Caki2 (cell line): ENCODE data around the gene SMARCD2. TPM values are rescaled to one million over a fixed set of nuclear protein-coding genes. Genes with fewer than 3 reads are reported as not detected.
"Not testable (repeated sequence)": the region's sequence is repeated elsewhere in the genome, so short reads cannot be mapped to it uniquely, and the experiment has no call there.

Experiments
- DNase-seq: peaks from one replicate; pipeline ENCODE4 v3.0.0-alpha.2; 2015; ENCODE audit warnings: low read depth
- in situ Hi-C: cut with HindIII; loops from 2 replicates; pipeline ENCODE4 v1.10.0; 2016; ENCODE audit warnings: low sequenced_read_pairs, low pct_unique_long_range_greater_than_20kb, mixed read lengths
- total RNA-seq: library from RNA; depleted of rRNA; stranded (reverse); fragments of >200 nt; shearing (Covaris generic); gene quantifications from 2 replicates; pipeline ENCODE4 v1.2.3, GENCODE V29; 2014; ENCODE audit warnings: low replicate concordance

Gene SMARCD2
- total RNA-seq, 1 experiment from 2014 or later = 125 TPM

DNA sequence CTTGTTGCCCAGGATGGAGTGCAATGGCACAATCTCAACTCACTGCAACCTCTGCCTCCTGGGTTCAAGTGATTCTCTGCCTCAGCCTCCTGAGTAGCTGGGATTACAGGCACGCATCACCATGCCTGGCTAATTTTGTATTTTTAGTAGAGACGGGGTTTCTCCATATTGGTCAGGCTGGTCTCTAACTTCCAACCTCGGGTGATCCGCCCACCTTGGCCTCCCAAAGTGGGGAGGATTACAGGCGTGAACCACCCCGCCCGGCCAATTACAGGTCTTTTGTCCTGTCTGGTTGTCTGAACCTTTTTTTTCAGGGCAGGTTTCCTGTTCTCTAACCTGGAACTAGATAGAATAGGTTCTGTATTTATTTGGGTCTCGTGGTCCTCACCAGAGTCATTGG is 13.9 kb upstream of the SMARCD2 start:
- DNase-seq, in situ Hi-C loops: not testable (repeated sequence)

- in situ Hi-C loops = no loop called here
- no peak for DNase-seq
These were observed 12.7 kb upstream of the SMARCD2 start for GRCh38 chr17:63855185-63855584.

GRCh38 chr17:63854709-63855108 is 12.2 kb upstream of the SMARCD2 start:
- in situ Hi-C loops = no loop called here
- no peak for DNase-seq

DNA sequence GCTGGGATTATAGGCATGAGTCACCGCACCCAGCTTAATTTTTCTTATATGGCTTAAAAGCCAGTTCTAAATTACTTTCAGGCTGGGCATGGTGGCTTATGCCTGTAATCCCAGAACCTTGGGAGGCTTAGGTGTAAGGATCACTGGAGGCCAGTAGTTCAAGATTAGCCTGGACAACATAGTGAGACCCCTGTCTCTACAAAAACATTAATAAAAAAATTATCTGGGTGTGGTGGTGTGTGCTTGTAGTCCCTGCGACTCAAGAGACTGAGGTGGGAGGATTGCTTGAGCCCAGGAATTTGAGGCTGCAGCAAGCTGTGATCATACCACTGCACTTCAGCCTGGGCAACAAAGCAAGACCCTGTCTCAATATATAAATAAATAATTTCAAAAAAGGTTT is 10.8 kb upstream of the SMARCD2 start:
- DNase-seq = no peak
- in situ Hi-C loops = no loop called here

GRCh38 chr17:63850401-63850800 is 7.9 kb upstream of the SMARCD2 start:
- DNase-seq = no peak
- in situ Hi-C loops = no loop called here

DNA sequence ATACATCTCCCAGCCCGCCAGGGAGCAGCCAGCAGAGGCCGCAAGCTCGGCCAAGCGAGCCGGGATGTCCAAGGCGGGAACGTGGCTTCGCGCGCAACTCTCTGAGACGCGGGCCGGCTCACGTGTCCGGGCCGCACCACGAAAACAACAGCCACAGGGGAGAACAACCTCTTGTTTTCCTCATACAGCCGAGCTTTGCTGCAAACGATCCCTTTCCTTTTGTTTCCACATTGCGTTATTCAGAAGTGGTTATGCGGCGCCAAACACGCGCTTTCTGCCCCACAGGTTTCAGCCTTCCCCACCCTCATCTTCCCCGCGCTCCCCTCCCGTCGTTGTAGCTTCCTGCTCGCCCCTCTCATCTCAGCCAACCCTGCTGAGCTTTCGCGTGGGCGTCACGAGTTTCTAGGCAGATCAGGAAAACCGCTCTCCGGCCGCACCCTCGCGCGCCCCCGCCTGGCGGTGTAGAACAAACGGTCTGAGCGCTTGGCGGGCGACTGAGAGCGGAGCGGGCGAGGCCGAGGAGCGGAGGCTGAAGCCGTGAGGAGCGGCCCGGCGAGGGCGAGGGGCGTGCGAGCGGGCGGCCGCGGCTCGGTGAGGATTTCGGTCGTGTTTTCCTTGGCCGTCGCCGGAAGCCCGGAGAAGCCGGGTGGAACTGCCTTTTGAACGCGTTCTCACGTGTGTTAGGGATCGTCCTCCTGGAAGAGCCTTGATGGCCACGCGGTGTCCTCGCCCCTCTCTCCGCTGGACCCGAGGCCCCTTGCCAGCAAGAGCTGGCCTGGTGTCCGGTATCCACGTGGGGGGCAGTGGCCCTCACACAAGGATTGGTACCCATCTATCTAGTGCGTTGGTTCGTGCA is 6.6 kb upstream of the SMARCD2 start:
- DNase-seq = peak; percentile 91
- in situ Hi-C loops = no loop called here

DNA sequence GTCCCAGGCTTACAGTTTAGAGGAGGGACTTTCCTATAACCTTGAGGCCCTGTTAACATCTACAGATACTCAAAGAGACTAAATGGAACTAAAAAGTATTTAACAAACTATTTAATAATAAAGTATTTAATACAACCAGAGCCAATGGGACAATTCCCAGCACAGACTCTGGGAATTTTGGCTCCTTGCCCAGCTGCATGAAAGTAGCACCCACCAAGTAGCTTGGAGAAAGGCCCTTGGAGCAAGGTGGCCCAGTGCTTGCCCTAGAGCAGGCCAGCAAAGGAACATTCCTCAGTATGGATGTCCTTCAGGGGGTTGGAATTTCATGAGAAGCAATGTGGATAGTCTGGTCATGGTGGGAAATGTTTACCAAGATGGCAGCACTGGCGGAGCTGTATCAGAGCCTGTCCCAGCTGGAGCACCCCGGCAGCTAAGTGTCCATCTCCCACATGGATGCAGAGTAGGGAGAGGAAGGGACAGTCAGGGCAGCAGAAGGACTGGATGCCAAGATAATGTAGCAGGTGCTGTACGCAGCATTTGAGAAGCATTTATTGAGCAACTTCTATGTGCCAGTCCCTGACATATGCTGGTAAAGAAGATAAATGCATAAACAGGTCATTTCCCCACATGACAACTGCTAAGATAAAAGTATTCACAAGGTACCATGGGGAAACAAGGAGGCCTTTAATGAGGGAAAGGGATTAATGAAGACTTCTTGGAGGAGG is 5.2 kb upstream of the SMARCD2 start:
- in situ Hi-C loops = no loop called here
- DNase-seq = no peak

DNA sequence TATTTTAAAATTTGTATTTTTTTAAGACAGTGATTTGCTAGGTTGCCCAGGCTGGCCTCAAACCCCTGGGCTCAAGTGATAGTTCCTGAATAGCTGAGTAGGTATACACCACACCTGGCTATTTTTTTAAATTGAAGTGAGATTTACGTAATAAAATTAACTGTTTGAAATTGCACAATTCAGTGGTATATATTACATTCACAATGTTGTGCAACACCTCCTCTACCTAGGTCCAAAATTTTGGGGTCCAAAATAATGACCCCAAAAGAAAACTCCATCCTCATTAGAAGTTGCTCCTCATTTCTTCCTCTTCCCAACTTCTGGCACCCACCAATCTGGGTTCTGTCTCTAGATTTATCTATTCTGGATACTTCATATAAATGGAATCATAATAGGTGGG is 3.0 kb upstream of the SMARCD2 start:
- in situ Hi-C loops = no loop called here
- DNase-seq = no peak

GRCh38 chr17:63843910-63844677 is 1.6 kb upstream of the SMARCD2 start:
- in situ Hi-C loops = no loop called here
- DNase-seq = no peak

DNA sequence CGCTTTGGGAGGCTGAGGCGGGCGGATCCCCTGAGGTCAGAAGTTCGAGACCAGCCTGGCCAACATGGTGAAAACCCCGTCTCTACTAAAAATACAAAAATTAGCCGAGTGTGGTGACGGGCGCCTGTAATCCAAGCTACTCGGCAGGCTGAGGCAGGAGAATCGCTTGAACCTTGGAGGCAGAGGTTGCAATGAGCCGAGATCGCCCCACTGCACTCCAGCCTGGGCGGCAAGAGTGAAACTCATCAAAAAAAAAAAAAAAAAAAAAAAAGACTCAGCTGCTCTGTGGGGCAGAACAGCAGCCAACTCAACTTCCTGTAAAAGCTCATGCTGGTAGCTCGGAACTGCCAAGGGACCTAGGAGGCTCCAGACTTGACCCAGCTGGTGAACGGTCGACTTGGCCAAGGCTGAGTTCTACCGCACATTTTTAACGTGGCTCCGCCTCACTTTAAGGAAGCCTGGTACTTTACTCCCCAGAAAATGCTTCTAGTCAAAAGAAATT is 953 bp upstream of the SMARCD2 start:
- peak; percentile 56 for DNase-seq
- in situ Hi-C loops = not testable (repeated sequence)

GRCh38 chr17:63842173-63842539 is 329 bp downstream of the SMARCD2 start:
- no peak for DNase-seq
- in situ Hi-C loops = no loop called here

- in situ Hi-C loops = no loop called here
- DNase-seq = peak; percentile 37
These were observed 924 bp downstream of the SMARCD2 start for GRCh38 chr17:63841350-63842172.

- DNase-seq = no peak
- in situ Hi-C loops = no loop called here
These were observed 1.7 kb downstream of the SMARCD2 start for GRCh38 chr17:63840591-63841349.

GRCh38 chr17:63838631-63839171 is 3.8 kb downstream of the SMARCD2 start:
- in situ Hi-C loops = no loop called here
- no peak for DNase-seq

DNA sequence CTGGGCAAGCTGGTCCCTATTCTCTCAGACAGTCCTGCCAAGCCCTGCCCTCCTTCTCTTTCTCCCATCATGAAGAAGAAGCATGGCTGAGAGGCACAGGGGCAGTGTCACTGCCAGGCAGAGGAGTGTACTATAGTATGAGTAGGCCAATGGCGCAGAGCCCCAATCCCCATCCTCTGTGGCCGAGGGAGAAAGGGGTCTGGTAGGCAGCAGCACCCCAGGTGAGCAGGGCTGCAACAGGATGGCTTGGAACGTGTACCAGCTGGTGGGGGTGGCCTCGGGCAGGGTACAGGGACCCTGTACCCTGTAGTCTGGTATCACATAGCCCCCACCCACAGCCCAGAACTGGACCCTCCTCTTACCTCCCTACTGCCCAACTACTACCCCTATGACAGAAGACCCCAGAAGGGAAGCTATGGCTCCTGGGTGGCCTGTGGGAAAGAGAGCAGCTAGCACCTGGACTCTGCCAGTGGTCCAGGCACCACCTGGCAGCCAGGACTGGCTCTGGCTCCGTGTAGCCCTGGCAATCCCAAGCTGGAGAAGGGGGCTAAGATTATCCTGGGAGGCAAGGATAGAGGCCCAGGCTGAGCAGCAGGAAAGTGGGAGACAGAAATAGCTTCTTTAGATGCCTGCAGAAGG is 4.4 kb downstream of the SMARCD2 start:
- DNase-seq = no peak
- in situ Hi-C loops = no loop called here

GRCh38 chr17:63837480-63837879 is 5.0 kb downstream of the SMARCD2 start:
- DNase-seq = no peak

DNA sequence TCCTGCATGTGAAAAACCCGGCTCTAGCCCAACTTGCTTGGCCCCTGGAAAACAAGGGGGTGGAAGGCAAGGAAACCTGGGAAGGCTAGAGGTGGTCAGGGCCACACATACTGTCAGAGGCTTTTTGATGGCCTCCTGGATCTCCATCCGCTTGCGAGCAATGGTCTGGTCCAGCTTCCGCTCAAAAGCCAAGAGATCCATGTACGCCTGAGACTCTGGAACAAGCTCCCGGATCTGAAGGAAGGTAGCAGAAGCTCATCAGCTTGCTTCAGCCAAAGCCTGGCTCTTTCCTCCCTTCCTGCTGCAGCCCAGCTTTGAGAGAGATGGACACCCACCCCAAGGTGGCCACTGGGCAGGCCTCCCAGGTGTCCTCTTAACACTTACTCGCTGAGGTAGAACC is 5.7 kb downstream of the SMARCD2 start:
- in situ Hi-C loops = no loop called here
- DNase-seq = no peak

More at GRCh38 chr17:63837480-63837879, 5.0 kb downstream of the SMARCD2 start:
- in situ Hi-C loops = no loop called here
